Fibroblast of the aortic adventitia (primary cell): ENCODE measurements around the gene PAX5. TPM values are rescaled to one million over a fixed set of nuclear protein-coding genes. Genes with fewer than 3 reads are reported as not detected.

Experiments used
- DNase-seq: peaks from one replicate; pipeline ENCODE4 v3.0.0-alpha.2; 2010; ENCODE audit warnings: low read depth
- H3K4me3 ChIP-seq: 2 replicates; pipeline ENCODE4 v1.5.1; 2011; ENCODE audit warnings: low read depth, mild to moderate bottlenecking, control low read depth, low read length, moderate library complexity
- CTCF ChIP-seq: IDR thresholded peaks from 2 replicates; pipeline ENCODE4 v1.5.1; 2011; ENCODE audit warnings: mild to moderate bottlenecking, low read length, control low read depth, inconsistent platforms; ENCODE audit not compliant: insufficient read depth
- total RNA-seq: library from RNA; depleted of rRNA; stranded (reverse); fragments of >200 nt; gene quantifications from 2 replicates; pipeline ENCODE4 v1.2.3, GENCODE V29; 2012; ENCODE audit warnings: low replicate concordance

PAX5 gene
- total RNA-seq, 1 donor = not detected

GRCh38 chr9:36868586-36869282, 165.3 kb downstream of the PAX5 start:
- DNase-seq = no peak
- no peak overlapping the region for H3K4me3 ChIP-seq
- no peak for TF ChIP-seq CTCF

- no peak for TF ChIP-seq CTCF
- H3K4me3 ChIP-seq = no peak overlapping the region
- DNase-seq = no peak
These were observed 166.2 kb downstream of the PAX5 start for GRCh38 chr9:36867672-36868471.

GRCh38 chr9:36867241-36867640, 166.8 kb downstream of the PAX5 start:
- H3K4me3 ChIP-seq = no peak overlapping the region
- TF ChIP-seq CTCF = no peak
- no peak for DNase-seq

GRCh38 chr9:36866840-36867239, 167.2 kb downstream of the PAX5 start:
- DNase-seq = no peak
- TF ChIP-seq CTCF = no peak
- no peak overlapping the region for H3K4me3 ChIP-seq

GRCh38 chr9:36865731-36866635, 168.1 kb downstream of the PAX5 start:
- DNase-seq = no peak
- no peak overlapping the region for H3K4me3 ChIP-seq
- no peak for TF ChIP-seq CTCF
